H9 (cell line): ENCODE results near the gene NEGR1. TPM values are rescaled to one million over a fixed set of nuclear protein-coding genes. Genes with fewer than 3 reads are reported as not detected.

ENCODE experiments used
- DNase-seq: peaks from one replicate; pipeline ENCODE4 v3.0.0-alpha.2; 2017
- H2AFZ ChIP-seq: one replicate; pipeline ENCODE4 v1.6.1; 2013; ENCODE audit warnings: mild to moderate bottlenecking, low read length, control low read depth, moderate library complexity
- H2AK5ac ChIP-seq: 2 replicates; pipeline ENCODE4 v1.6.1; 2013; ENCODE audit warnings: low read length, control low read depth, mixed read lengths; ENCODE audit not compliant: insufficient read length
- H2BK120ac ChIP-seq: one replicate; pipeline ENCODE4 v1.6.1; 2013; ENCODE audit warnings: low read depth, mild to moderate bottlenecking, low read length, control low read depth, inconsistent platforms; ENCODE audit not compliant: poor library complexity, severe bottlenecking
- H2BK12ac ChIP-seq: 2 replicates; pipeline ENCODE4 v1.6.1; 2013; ENCODE audit warnings: low read length, control low read depth, mixed read lengths, low read depth; ENCODE audit not compliant: insufficient read length
- H2BK15ac ChIP-seq: 2 replicates; pipeline ENCODE4 v1.6.1; 2013; ENCODE audit warnings: low read depth, low read length, control low read depth
- H2BK20ac ChIP-seq: one replicate; pipeline ENCODE4 v1.6.1; 2013; ENCODE audit warnings: low read depth, mild to moderate bottlenecking, low read length, control low read depth, inconsistent platforms; ENCODE audit not compliant: poor library complexity, severe bottlenecking
- H2BK5ac ChIP-seq: 2 replicates; pipeline ENCODE4 v1.6.1; 2013; ENCODE audit warnings: low read length, control low read depth, mixed read lengths; ENCODE audit not compliant: insufficient read length
- H3K14ac ChIP-seq: 2 replicates; pipeline ENCODE4 v1.6.1; 2013; ENCODE audit warnings: low read length, control low read depth; ENCODE audit not compliant: insufficient read depth
- H3K18ac ChIP-seq: 2 replicates; pipeline ENCODE4 v1.6.1; 2013; ENCODE audit warnings: low read depth, mild to moderate bottlenecking, mixed read lengths, low read length, control low read depth; ENCODE audit not compliant: insufficient read length
- H3K23ac ChIP-seq: 2 replicates; pipeline ENCODE4 v1.6.1; 2013; ENCODE audit warnings: low read length, control low read depth, mixed read lengths, low read depth; ENCODE audit not compliant: insufficient read length
- H3K23me2 ChIP-seq: 2 replicates; pipeline ENCODE4 v1.6.1; 2013; ENCODE audit warnings: low read depth, mild to moderate bottlenecking, mixed read lengths, low read length, control low read depth; ENCODE audit not compliant: insufficient read length, poor library complexity, severe bottlenecking
- H3K27ac ChIP-seq: 2 replicates; pipeline ENCODE4 v1.5.1; 2013; ENCODE audit warnings: low read length, control low read depth, mixed read lengths, low read depth; ENCODE audit not compliant: insufficient read length
- H3K27me3 ChIP-seq: 2 replicates; pipeline ENCODE4 v1.6.1; 2013; ENCODE audit warnings: low read length, control low read depth, inconsistent platforms; ENCODE audit not compliant: insufficient read depth
- H3K4ac ChIP-seq: 2 replicates; pipeline ENCODE4 v1.6.1; 2013; ENCODE audit warnings: low read depth, mild to moderate bottlenecking, control low read depth, inconsistent platforms, low read length, moderate library complexity
- H3K4me1 ChIP-seq: 2 replicates; pipeline ENCODE4 v1.6.1; 2013; ENCODE audit warnings: low read length, control low read depth, inconsistent platforms; ENCODE audit not compliant: insufficient read depth
- H3K4me2 ChIP-seq: 2 replicates; pipeline ENCODE4 v1.6.1; 2013; ENCODE audit warnings: low read length, control low read depth, mixed read lengths; ENCODE audit not compliant: insufficient read length, insufficient read depth
- H3K56ac ChIP-seq: 2 replicates; pipeline ENCODE4 v1.6.1; 2013; ENCODE audit warnings: low read depth, mild to moderate bottlenecking, mixed read lengths, low read length, control low read depth; ENCODE audit not compliant: insufficient read length
- H3K79me1 ChIP-seq: 2 replicates; pipeline ENCODE4 v1.6.1; 2013; ENCODE audit warnings: low read depth, mild to moderate bottlenecking, moderate library complexity, low read length, control low read depth, inconsistent platforms; ENCODE audit not compliant: insufficient read depth, poor library complexity, severe bottlenecking
- H3K79me2 ChIP-seq: 2 replicates; pipeline ENCODE4 v1.6.1; 2013; ENCODE audit warnings: low read length, control low read depth, inconsistent platforms; ENCODE audit not compliant: insufficient read depth
- H3K9ac ChIP-seq: 2 replicates; pipeline ENCODE4 v1.6.1; 2013; ENCODE audit warnings: low read length, control low read depth, mixed read lengths; ENCODE audit not compliant: insufficient read length; ENCODE audit errors: extremely low read depth
- H3K9me3 ChIP-seq: one replicate; pipeline ENCODE4 v1.6.1; 2013; ENCODE audit warnings: low read depth, low read length, inconsistent platforms; ENCODE audit not compliant: control insufficient read depth
- H3T11ph ChIP-seq: one replicate; pipeline ENCODE4 v1.6.1; 2013; ENCODE audit warnings: mild to moderate bottlenecking, low read length, control low read depth, inconsistent platforms
- H4K20me1 ChIP-seq: one replicate; pipeline ENCODE4 v1.6.1; 2013; ENCODE audit not compliant: control insufficient read depth, insufficient read length, insufficient read depth
- H4K5ac ChIP-seq: 2 replicates; pipeline ENCODE4 v1.6.1; 2013; ENCODE audit warnings: low read depth, mild to moderate bottlenecking, mixed read lengths, low read length, control low read depth; ENCODE audit not compliant: insufficient read length
- H4K8ac ChIP-seq: replicated peaks from 2 replicates; pipeline ENCODE4 v1.6.1; 2013; ENCODE audit warnings: low read length, control low read depth, mixed read lengths, low read depth; ENCODE audit not compliant: insufficient read length
- H4K91ac ChIP-seq: 2 replicates; pipeline ENCODE4 v1.6.1; 2013; ENCODE audit warnings: low read depth, mild to moderate bottlenecking, moderate library complexity, mixed read lengths, low read length, control low read depth; ENCODE audit not compliant: insufficient read length
- H3K27ac Mint-ChIP-seq, 3 experiments: 2 replicates in 2 of 3; 3 replicates in 1 of 3; pipeline ENCODE4 v1.8.0; 2020 to 2021; ENCODE audit warnings: mixed read lengths in 3 of 3, mild to moderate bottlenecking in 1 of 3, moderate library complexity in 1 of 3
- H3K27me3 Mint-ChIP-seq: 2 replicates; pipeline ENCODE4 v1.8.0; 2021; ENCODE audit warnings: low read depth, mild to moderate bottlenecking, moderate library complexity, mixed read lengths
- H3K36me3 Mint-ChIP-seq, 3 experiments: 2 replicates in 2 of 3; 3 replicates in 1 of 3; pipeline ENCODE4 v1.8.0; 2020 to 2021; ENCODE audit warnings: low read depth in 3 of 3, mixed read lengths in 3 of 3; ENCODE audit not compliant: insufficient read depth in 1 of 3
- H3K4me1 Mint-ChIP-seq, 2 experiments: 2 replicates each; pipeline ENCODE4 v1.8.0; 2020; ENCODE audit warnings: mixed read lengths in 2 of 2
- H3K4me3 Mint-ChIP-seq, 2 experiments: 2 replicates in 1 of 2; 3 replicates in 1 of 2; pipeline ENCODE4 v1.8.0; 2020 to 2021; ENCODE audit warnings: mild to moderate bottlenecking in 2 of 2, mixed read lengths in 2 of 2, moderate library complexity in 1 of 2
- H3K9me3 Mint-ChIP-seq, 2 experiments: 2 replicates in 1 of 2; 3 replicates in 1 of 2; pipeline ENCODE4 v1.8.0; 2020; ENCODE audit warnings: mild to moderate bottlenecking in 2 of 2, mixed read lengths in 2 of 2, moderate library complexity in 1 of 2
- total RNA-seq: library from RNA; stranded (reverse); gene quantifications from 2 replicates; pipeline ENCODE4 v1.2.1, GENCODE V29; 2021
- TF ChIP-seq, protein P1 (sequence below): fragments of 200-600 bp; sonication (generic); conservative IDR thresholded peaks from 3 replicates; pipeline ENCODE4 v1.8.0; 2021; ENCODE audit warnings: antibody characterized with exemption, mild to moderate bottlenecking

Gene NEGR1
- total RNA-seq, 1 experiment from 2014 or later = 0.13 TPM

DNA sequence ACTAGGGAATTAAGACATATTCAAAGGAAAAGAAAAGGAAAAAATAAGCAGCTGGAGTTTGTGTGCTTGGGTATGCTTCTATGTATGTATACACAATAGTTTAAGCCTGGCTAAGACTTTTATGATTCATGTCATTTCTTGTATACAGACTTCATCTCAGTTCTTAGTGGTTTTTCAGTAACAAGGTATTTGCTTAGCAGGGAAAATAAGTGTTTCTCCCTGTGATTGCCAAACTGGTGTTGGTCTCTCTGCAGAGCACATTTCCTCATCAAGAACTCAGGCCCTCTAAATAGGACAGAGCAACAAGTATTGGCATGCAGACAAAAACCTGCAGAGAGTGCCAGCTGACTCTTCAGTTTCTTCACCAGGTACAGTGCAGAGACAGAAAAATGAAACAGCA is 717.1 kb downstream of the NEGR1 start:
- Histone ChIP-seq H3K79me1 (no peaks in the 10 kb centered on the region), H4K91ac (no peak overlapping the region), H3T11ph (no peak overlapping the region), H2AK5ac (no peak overlapping the region), H3K18ac (no peak overlapping the region), H3K9ac (no peak overlapping the region), H2BK15ac (no peak overlapping the region), H2BK5ac (no peak overlapping the region), H2AFZ (no peak overlapping the region), H3K9me3 (no peaks in the 10 kb centered on the region), H3K23ac (no peak overlapping the region), H4K5ac (no peak overlapping the region), H2BK12ac (no peak overlapping the region), H3K79me2 (no peaks in the 10 kb centered on the region), H3K4me2 (no peak overlapping the region), H3K56ac (no peak overlapping the region), H3K23me2 (no peaks in the 10 kb centered on the region), H3K14ac (no peak overlapping the region), H4K20me1 (no peaks in the 10 kb centered on the region), H3K27me3 (no peaks in the 10 kb centered on the region), H2BK120ac (no peak overlapping the region), H4K8ac (no peak overlapping the region), H2BK20ac (no peak overlapping the region), H3K27ac (no peak overlapping the region), H3K4me1 (no peaks in the 10 kb centered on the region), H3K4ac (no peak overlapping the region)
- no peak for DNase-seq
- Mint-ChIP-seq H3K9me3 (no peaks in the 10 kb centered on the region), H3K27me3 (no peaks in the 10 kb centered on the region), H3K27ac (no peak overlapping the region; a peak in 1 of 7 replicates), H3K4me3 (no peak overlapping the region), H3K36me3 (no peaks in the 10 kb centered on the region), H3K4me1 (no peaks in the 10 kb centered on the region)
- TF ChIP-seq, protein P1, sequence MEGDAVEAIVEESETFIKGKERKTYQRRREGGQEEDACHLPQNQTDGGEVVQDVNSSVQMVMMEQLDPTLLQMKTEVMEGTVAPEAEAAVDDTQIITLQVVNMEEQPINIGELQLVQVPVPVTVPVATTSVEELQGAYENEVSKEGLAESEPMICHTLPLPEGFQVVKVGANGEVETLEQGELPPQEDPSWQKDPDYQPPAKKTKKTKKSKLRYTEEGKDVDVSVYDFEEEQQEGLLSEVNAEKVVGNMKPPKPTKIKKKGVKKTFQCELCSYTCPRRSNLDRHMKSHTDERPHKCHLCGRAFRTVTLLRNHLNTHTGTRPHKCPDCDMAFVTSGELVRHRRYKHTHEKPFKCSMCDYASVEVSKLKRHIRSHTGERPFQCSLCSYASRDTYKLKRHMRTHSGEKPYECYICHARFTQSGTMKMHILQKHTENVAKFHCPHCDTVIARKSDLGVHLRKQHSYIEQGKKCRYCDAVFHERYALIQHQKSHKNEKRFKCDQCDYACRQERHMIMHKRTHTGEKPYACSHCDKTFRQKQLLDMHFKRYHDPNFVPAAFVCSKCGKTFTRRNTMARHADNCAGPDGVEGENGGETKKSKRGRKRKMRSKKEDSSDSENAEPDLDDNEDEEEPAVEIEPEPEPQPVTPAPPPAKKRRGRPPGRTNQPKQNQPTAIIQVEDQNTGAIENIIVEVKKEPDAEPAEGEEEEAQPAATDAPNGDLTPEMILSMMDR = no peak
